Mesenchymal stem cell (in vitro differentiated cells and primary cell): ENCODE data around the gene ANO4.
"Not testable (repeated sequence)": the region's sequence is repeated elsewhere in the genome, so short reads cannot be mapped to it uniquely, and the experiment has no call there.

ENCODE experiments used
- DNase-seq: peaks from one replicate; pipeline ENCODE4 v3.0.0-alpha.2; 2013
- H2AFZ ChIP-seq: one replicate; pipeline ENCODE4 v1.6.1; 2013; ENCODE audit warnings: low read depth, mild to moderate bottlenecking, control low read depth, inconsistent platforms, low read length, moderate library complexity
- H2AK5ac ChIP-seq: 2 replicates; pipeline ENCODE4 v1.6.1; 2013; ENCODE audit warnings: low read length, moderate library complexity, mild to moderate bottlenecking, inconsistent platforms; ENCODE audit not compliant: severe bottlenecking
- H2BK120ac ChIP-seq: one replicate; pipeline ENCODE4 v1.6.1; 2013; ENCODE audit warnings: low read depth, mild to moderate bottlenecking, inconsistent platforms, low read length, moderate library complexity
- H2BK12ac ChIP-seq, 2 experiments: one replicate each; pipeline ENCODE4 v1.6.1; 2013; ENCODE audit warnings: inconsistent platforms in 2 of 2, low read length in 2 of 2, mild to moderate bottlenecking in 2 of 2, moderate library complexity in 2 of 2, control low read depth in 1 of 2
- H2BK15ac ChIP-seq: one replicate; pipeline ENCODE4 v1.6.1; 2013; ENCODE audit warnings: mild to moderate bottlenecking, low read depth, inconsistent platforms; ENCODE audit not compliant: poor library complexity, severe bottlenecking
- H2BK5ac ChIP-seq: 2 replicates; pipeline ENCODE4 v1.6.1; 2013; ENCODE audit warnings: low read depth, mild to moderate bottlenecking, low read length, control low read depth, inconsistent platforms; ENCODE audit not compliant: poor library complexity, severe bottlenecking
- H3K14ac ChIP-seq, 2 experiments: one replicate each; pipeline ENCODE4 v1.6.1; 2013; ENCODE audit warnings: inconsistent platforms in 2 of 2, low read length in 2 of 2, control low read depth in 1 of 2, mild to moderate bottlenecking in 1 of 2, moderate library complexity in 1 of 2
- H3K18ac ChIP-seq, 2 experiments: one replicate each; pipeline ENCODE4 v1.6.1; 2013; ENCODE audit warnings: inconsistent platforms in 2 of 2, low read length in 2 of 2, control low read depth in 1 of 2, low read depth in 1 of 2, mild to moderate bottlenecking in 1 of 2
- H3K23ac ChIP-seq, 2 experiments: one replicate each; pipeline ENCODE4 v1.6.1; 2013; ENCODE audit warnings: inconsistent platforms in 2 of 2, low read length in 2 of 2, mild to moderate bottlenecking in 2 of 2, moderate library complexity in 2 of 2, control low read depth in 1 of 2
- H3K27ac ChIP-seq: 2 replicates; pipeline ENCODE4 v1.5.1; 2013; ENCODE audit warnings: mild to moderate bottlenecking, moderate library complexity, low read length, control low read depth, inconsistent platforms; ENCODE audit not compliant: poor library complexity, severe bottlenecking
- H3K27me3 ChIP-seq, 2 experiments: 2 replicates each; pipeline versions ENCODE4 v1.6.1 to v1.7.0; 2013; ENCODE audit warnings: low read length in 2 of 2, mild to moderate bottlenecking in 2 of 2, moderate library complexity in 2 of 2, control low read depth in 1 of 2, inconsistent platforms in 1 of 2; ENCODE audit not compliant: control insufficient read depth in 1 of 2, insufficient read depth in 1 of 2
- H3K36me3 ChIP-seq, 2 experiments: 2 replicates each; pipeline versions ENCODE4 v1.6.1 to v1.7.0; 2013; ENCODE audit warnings: low read length in 2 of 2, control low read depth in 1 of 2, inconsistent platforms in 1 of 2, low read depth in 1 of 2, mild to moderate bottlenecking in 1 of 2; ENCODE audit not compliant: insufficient read depth in 2 of 2, control insufficient read depth in 1 of 2
- H3K4ac ChIP-seq, 2 experiments: one replicate each; pipeline ENCODE4 v1.6.1; 2013; ENCODE audit warnings: inconsistent platforms in 2 of 2, low read length in 2 of 2, mild to moderate bottlenecking in 2 of 2, moderate library complexity in 2 of 2, control low read depth in 1 of 2, low read depth in 1 of 2
- H3K4me1 ChIP-seq: 2 replicates; pipeline ENCODE4 v1.6.1; 2013; ENCODE audit warnings: low read depth, low read length, control low read depth; ENCODE audit not compliant: control insufficient read depth, insufficient read depth
- H3K4me2 ChIP-seq: 2 replicates; pipeline ENCODE4 v1.6.1; 2013; ENCODE audit warnings: low read length, mild to moderate bottlenecking, inconsistent platforms; ENCODE audit not compliant: poor library complexity, severe bottlenecking
- H3K4me3 ChIP-seq, 2 experiments: 2 replicates each; pipeline versions ENCODE4 v1.5.1 to v1.7.0; 2013; ENCODE audit warnings: low read length in 2 of 2, mild to moderate bottlenecking in 2 of 2, control low read depth in 1 of 2, low read depth in 1 of 2; ENCODE audit not compliant: insufficient read depth in 1 of 2
- H3K79me1 ChIP-seq: replicated peaks from 2 replicates; pipeline ENCODE4 v1.6.1; 2013; ENCODE audit warnings: mild to moderate bottlenecking, control low read depth, low read length, inconsistent platforms; ENCODE audit not compliant: poor library complexity, severe bottlenecking
- H3K9ac ChIP-seq: 2 replicates; pipeline ENCODE4 v1.7.0; 2013; ENCODE audit warnings: mild to moderate bottlenecking, low read length, moderate library complexity
- H3K9me3 ChIP-seq: 2 replicates; pipeline ENCODE4 v1.7.0; 2013; ENCODE audit warnings: mild to moderate bottlenecking, low read length; ENCODE audit not compliant: control insufficient read depth
- H4K8ac ChIP-seq: one replicate; pipeline ENCODE4 v1.6.1; 2013; ENCODE audit warnings: inconsistent platforms, mild to moderate bottlenecking, low read length, moderate library complexity
- H4K91ac ChIP-seq: one replicate; pipeline ENCODE4 v1.6.1; 2013; ENCODE audit warnings: mild to moderate bottlenecking, low read length, inconsistent platforms
- WGBS: methylation state at CpG from one replicate; pipeline ENCODE4 v1.1.7; 2013; ENCODE audit warnings: mixed read lengths; 5-methylcytosine and 5-hydroxymethylcytosine counted together

The ANO4 gene

DNA sequence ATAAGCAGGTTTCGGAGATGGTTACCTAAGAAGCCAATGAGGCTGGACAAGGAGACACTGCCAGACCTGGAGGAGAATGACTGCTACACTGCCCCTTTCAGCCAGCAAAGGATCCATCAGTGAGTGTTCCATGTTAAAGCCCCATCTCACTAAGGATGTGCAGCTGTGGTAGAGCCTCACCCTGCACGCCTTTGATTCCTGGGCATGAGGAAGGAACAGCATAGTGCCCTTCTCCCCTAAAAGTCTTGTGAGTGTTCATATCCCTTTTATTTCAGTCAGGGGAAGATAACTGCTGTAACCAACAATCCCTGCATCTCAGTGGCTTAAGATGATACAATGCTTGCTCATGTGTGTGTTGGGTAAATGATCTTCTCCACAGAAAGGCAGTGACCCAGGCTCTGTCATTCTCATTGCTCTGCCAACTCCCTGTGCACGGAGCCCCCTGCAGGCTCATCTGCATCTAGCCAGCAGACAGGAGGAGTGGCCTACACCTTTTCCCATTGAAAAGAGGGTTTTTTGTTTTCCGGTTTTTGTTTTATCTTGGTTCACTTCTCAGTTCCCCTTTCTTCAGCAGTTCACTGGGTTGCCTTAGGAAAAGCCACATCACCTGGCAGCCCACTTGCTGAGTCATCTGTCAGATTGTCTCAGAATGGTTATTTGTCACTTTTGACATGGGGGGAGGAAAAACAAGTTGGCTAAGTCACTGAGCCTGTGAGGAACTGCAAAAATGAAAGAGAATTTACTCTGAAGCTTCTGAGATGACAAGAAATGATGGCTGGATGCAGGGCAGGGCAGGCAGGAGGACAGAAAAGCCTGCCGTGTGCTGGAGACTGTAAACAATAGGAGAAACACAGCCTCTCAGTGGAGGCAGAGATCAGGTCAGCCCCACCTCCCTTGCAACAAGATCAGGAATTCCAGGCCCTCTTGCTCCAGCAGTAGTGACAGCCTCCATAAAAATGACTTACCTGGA lies 193.3 kb downstream of the ANO4 start:
- H3K4me1 ChIP-seq, result peaks cover 13% of the 10 kb centered on the region
- no peak overlapping the region for H4K8ac ChIP-seq
- H2BK5ac ChIP-seq, result no peak overlapping the region
- peak overlapping the region; percentile 3 for H3K9ac ChIP-seq
- H3K4ac ChIP-seq, result no peak overlapping the region
- no peak overlapping the region for H2AK5ac ChIP-seq
- H2AFZ ChIP-seq, result no peak overlapping the region
- no peak overlapping the region for H2BK15ac ChIP-seq
- peak overlapping the region; percentile 12 for H3K27ac ChIP-seq
- peak overlapping the region; percentile 1 to 16 for H3K18ac ChIP-seq
- no peak overlapping the region for H2BK120ac ChIP-seq
- 35% methylated on average over 5 of the region's 5 CpGs for WGBS
- H2BK12ac ChIP-seq, result peak overlapping the region in 1 of 2 experiments; percentile 20
- H3K79me1 ChIP-seq, result no peaks in the 10 kb centered on the region
- no peak overlapping the region for H3K14ac ChIP-seq
- H3K4me2 ChIP-seq, result no peak overlapping the region
- H3K4me3 ChIP-seq, result no peak overlapping the region
- no peaks in the 10 kb centered on the region for H3K36me3 ChIP-seq
- peak; percentile 60 for DNase-seq
- no peaks in the 10 kb centered on the region for H3K9me3 ChIP-seq
- peaks cover 0 to 4% of the 10 kb centered on the region in 2 experiments for H3K27me3 ChIP-seq
- H3K23ac ChIP-seq, result no peak overlapping the region
- no peak overlapping the region for H4K91ac ChIP-seq

DNA sequence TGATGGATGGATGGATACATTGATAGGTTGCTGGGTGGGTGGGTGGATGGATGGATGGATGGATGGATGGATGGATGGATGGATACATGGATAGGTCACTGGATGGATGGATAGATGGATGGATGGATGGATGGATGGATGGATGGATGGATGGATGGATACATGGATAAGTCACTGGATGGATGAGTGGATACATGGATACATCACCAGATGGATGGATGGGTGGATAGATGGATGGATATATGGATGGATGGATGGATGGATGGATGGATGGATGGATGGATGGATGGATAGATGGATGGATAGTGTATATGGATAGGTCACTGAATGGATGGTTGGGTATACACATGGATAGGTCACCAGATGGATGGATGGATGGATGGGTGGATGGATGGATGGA lies 194.9 kb downstream of the ANO4 start:
- not testable (repeated sequence) for H2BK120ac ChIP-seq, H3K27ac ChIP-seq, H3K79me1 ChIP-seq, H3K14ac ChIP-seq, H3K4me3 ChIP-seq, H3K9me3 ChIP-seq, H2BK5ac ChIP-seq, DNase-seq, H2BK15ac ChIP-seq, H2BK12ac ChIP-seq, H4K8ac ChIP-seq, H3K27me3 ChIP-seq, H2AK5ac ChIP-seq, H2AFZ ChIP-seq, H3K36me3 ChIP-seq, H3K18ac ChIP-seq, H3K4ac ChIP-seq, H3K23ac ChIP-seq, H3K4me2 ChIP-seq, H4K91ac ChIP-seq, H3K9ac ChIP-seq
- peaks cover 13% of the 10 kb centered on the region for H3K4me1 ChIP-seq

DNA sequence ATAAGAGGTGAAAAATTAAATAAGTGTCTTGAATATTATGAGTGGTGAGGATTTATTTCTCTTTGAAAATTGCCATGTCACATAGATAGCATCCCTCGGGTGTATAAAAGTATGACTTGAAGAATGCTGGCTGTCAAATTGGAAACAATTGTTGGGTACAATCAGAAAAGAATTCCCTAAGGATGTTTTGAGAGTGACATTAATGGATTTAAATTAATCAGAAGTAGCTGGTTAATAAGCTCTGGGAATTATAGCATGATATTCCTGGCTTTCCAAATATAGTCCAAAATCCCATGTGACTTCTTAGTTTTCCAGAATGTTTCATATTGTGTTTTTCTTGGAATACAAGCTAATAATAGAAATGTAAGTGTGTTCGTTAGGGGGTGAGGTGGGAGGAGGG lies 196.5 kb downstream of the ANO4 start:
- H3K9ac ChIP-seq, result no peak overlapping the region
- H2BK120ac ChIP-seq, result no peak overlapping the region
- no peak overlapping the region for H3K14ac ChIP-seq
- no peak overlapping the region for H3K18ac ChIP-seq
- no peaks in the 10 kb centered on the region for H3K36me3 ChIP-seq
- H2AFZ ChIP-seq, result no peak overlapping the region
- H3K9me3 ChIP-seq, result no peaks in the 10 kb centered on the region
- H4K8ac ChIP-seq, result no peak overlapping the region
- no peak overlapping the region for H2BK12ac ChIP-seq
- H3K4ac ChIP-seq, result no peak overlapping the region
- no peak overlapping the region for H3K23ac ChIP-seq
- H3K79me1 ChIP-seq, result no peaks in the 10 kb centered on the region
- no peak overlapping the region for H3K27ac ChIP-seq
- peaks cover 13% of the 10 kb centered on the region for H3K4me1 ChIP-seq
- no peak overlapping the region for H3K4me3 ChIP-seq
- WGBS, result 96% methylated on average over 2 of the region's 2 CpGs
- no peaks in the 10 kb centered on the region for H3K27me3 ChIP-seq
- H4K91ac ChIP-seq, result no peak overlapping the region
- H2AK5ac ChIP-seq, result no peak overlapping the region
- no peak for DNase-seq
- H2BK15ac ChIP-seq, result no peak overlapping the region
- no peak overlapping the region for H2BK5ac ChIP-seq
- no peak overlapping the region for H3K4me2 ChIP-seq

DNA sequence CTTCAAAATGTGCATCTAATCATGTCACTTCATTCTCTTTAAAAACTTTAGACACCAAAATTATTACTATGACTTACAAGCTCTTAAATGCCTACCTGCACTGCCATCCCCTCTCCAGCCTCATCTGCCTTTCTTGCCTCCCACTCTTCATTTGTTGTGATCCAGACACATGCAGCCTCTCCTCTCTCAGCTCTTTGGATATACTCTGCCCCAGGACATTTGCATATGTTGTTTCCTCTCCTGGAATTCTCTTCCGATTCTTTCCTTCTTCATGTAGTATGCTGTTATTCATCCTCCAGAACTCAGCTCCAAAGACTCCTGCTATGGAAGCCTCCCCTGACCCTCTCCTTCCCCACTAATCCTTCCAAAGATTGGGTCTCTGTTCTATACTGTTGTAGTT lies 197.6 kb downstream of the ANO4 start:
- no peaks in the 10 kb centered on the region for H3K36me3 ChIP-seq
- H2BK5ac ChIP-seq, result no peak overlapping the region
- H3K9me3 ChIP-seq, result no peaks in the 10 kb centered on the region
- H4K8ac ChIP-seq, result no peak overlapping the region
- H2BK120ac ChIP-seq, result no peak overlapping the region
- no peak overlapping the region for H2AFZ ChIP-seq
- no peak overlapping the region for H3K4ac ChIP-seq
- no peak overlapping the region for H4K91ac ChIP-seq
- H3K23ac ChIP-seq, result no peak overlapping the region
- no peaks in the 10 kb centered on the region for H3K27me3 ChIP-seq
- no peak overlapping the region for H3K4me3 ChIP-seq
- 100% methylated on average over 1 of the region's 1 CpG for WGBS
- no peak overlapping the region for H2BK15ac ChIP-seq
- H3K79me1 ChIP-seq, result no peaks in the 10 kb centered on the region
- H2BK12ac ChIP-seq, result no peak overlapping the region
- H3K4me1 ChIP-seq, result peaks cover 10% of the 10 kb centered on the region
- H2AK5ac ChIP-seq, result no peak overlapping the region
- H3K14ac ChIP-seq, result no peak overlapping the region
- H3K18ac ChIP-seq, result no peak overlapping the region
- H3K9ac ChIP-seq, result no peak overlapping the region
- no peak overlapping the region for H3K27ac ChIP-seq
- H3K4me2 ChIP-seq, result no peak overlapping the region
- DNase-seq, result no peak
